HG03469 (cell line): ENCODE measurements around the gene KRT20.
"Not testable (repeated sequence)": the region's sequence is repeated elsewhere in the genome, so short reads cannot be mapped to it uniquely, and the experiment has no call there.

ENCODE experiments used
- ATAC-seq: cut with Tn5 transposase; IDR thresholded peaks from one replicate; pipeline ENCODE4 v1.9.1; 2021; ENCODE audit warnings: mild to moderate bottlenecking, moderate library complexity, moderate number of reproducible peaks; ENCODE audit not compliant: unreplicated experiment

KRT20 gene

DNA sequence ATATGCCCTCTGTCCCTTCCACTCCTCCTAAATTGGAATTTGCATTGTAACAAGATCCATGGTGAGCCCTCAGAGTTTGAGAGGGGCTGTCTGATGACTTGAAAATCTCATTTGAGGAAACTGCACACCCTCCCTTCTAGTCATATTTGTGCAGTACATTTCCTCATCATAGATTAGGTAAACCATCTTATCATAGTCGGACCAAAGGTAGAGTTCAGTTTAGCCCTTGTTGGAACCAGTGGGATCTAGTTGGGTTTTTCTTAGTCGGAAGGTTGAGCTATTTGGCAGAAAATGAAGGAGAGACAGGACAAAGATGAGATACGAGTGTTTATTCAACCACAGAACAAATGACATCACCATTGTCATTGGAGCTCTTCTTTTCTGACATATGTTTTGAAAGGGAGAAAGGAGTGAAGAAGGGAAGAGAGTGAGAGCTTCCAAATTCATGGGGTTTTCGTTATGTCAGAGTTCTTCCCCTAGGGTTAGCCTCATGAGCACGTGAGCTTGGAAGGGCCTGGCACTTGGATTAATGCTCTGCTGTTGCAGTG lies 15.8 kb upstream of the KRT20 start:
- ATAC-seq, result no peak

DNA sequence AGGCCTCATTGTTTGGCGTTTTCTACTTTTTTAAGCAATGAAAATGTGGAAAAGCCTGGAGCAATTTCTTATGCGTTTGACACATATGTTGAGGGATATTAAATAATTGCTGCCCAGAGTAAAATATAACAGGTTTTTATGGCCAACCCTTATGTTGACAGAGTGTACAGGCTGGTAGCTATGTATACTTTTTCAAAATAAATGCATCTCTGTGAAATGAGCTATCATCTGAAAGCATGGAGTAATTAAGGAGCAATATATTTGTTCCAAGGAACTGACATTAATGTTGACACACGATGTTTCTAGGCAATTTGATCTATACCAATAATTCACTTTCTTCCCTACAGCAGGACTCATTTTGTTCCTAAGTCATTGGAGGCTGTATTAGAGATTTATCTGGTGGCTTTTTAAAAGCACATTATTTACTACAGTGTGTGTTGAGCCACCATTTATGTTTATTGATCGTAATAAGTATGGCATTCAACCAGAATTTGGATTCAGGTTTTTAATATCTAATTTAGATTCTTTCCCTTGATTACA lies 11.9 kb upstream of the KRT20 start:
- no peak for ATAC-seq

DNA sequence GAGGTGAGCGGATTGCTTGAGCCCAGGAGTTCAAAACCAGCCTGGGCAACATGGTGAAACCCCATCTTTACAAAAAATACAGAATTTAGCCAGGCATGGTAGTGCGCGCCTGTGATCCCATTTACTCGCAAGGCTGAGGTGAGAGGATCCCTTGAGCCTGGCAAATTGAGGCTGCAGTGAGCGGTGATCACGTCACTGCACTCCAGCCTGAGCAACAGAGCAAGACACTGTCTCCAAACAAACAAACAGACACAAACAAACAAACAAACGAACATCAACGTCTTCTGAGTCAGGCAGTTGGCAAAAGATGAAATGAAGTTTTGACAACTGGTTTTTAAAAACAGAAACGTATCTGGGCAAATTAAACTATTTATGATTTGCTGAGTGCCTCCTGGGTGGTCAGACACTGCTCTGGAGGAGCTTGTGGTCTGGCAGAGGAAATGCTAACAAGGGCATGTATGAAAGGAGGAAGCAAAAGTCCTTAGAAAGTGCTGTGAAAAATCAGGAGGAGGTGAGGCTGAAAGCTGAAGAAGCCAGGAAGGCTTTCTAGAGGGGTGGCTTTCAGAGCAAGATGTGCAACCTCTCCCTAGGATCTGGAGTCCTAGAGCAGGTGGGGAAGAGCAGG lies 10.2 kb upstream of the KRT20 start:
- no peak for ATAC-seq

DNA sequence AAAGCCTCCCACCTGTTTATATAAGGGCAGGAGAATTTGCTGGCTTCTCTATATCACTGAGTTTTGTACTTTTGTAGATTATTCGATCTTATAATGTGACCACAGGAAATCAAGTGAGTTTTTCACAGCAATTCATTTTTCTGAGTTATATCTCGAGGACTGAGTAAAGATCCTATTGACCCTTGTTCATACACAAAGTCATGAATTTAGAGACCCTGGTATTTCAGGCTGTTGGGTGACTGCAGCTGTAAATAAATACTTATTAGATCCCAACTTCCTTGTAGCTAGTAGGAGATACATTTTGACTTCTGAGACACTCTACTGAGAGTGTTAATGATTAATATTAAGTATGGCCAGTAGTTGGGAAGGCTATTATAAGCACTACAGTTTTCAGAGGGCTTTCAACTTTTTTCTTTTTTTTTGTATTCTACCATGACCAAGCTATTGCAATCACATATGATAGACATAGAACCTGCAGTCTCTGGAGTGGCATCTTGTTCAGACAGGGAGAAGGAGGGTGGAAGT lies 3.2 kb upstream of the KRT20 start:
- no peak for ATAC-seq

DNA sequence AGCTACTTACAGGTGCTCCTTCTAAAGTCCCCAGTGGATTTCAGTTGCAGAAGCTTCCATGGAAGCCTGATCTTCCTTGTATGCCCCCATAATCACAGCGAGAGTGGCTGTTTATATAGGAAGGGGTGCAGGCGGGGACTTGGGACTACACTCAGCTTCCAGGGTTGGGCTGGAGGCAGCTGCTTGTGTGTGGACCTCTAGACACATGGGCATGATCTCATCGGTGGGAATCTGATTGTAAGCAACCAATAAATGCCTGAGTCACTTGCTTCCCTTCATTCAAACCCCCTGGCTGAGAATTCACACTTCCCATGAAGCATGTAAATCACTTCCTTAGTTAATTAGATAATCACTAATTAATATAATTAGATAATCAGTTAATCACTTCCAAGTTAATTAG lies 1.0 kb upstream of the KRT20 start:
- ATAC-seq, result no peak

DNA sequence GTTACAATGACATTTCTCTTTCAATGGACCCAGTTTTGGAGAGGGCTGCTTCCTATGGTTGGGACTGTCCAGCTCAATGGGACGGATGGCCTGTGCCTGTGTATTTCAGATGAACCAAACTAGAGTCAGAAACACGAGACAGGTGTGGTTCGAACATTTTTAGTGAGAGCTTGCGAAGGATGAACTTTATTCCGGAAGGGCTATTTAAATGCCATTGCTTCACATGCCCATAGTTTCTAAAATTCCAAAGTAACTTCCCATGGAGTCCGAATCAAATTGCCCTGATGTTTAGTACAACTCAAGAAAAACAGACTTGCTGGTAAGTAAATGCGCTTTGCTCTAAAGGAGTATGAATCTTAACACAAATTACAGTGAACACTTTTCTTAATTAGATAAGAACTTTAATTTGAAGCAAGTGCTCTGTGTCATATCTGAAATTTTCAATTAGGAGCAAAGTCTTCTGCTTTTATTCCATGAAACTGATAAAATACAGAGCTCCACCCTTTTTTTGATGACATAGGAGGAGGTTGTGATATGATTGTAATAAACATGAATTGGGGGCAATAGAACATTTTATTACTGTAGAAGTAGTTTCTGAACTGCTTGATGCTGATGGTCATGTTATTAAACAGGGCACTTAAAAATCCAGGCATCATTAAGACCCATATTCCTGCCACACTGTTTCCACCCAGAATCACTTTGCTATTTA lies 1.3 kb downstream of the KRT20 start:
- ATAC-seq, result no peak

GRCh38 chr17:40883031-40883430 lies 2.0 kb downstream of the KRT20 start:
- ATAC-seq, result no peak

DNA sequence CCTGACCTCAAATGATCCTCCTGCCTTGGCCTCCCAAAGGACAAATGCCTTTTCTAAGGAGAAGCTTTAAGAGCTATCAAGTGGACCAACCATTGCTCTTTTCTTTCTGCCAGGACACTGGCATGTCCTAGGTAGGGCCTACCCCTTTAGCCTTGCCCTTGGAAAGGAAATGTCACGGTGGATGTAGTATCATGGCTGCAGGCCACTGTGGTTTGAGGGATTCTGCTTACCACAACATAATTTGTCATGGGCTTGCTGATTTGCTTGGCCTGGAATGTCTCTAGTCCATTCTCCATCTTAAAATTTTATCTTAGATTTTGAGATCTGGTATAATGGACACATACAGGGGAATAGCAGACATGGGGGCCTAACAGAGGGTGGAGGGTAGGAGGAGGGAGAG lies 6.0 kb downstream of the KRT20 start:
- no peak for ATAC-seq

GRCh38 chr17:40878044-40878443 lies 7.0 kb downstream of the KRT20 start:
- ATAC-seq, result no peak

GRCh38 chr17:40873801-40874200 lies 11.2 kb downstream of the KRT20 start:
- no peak for ATAC-seq

DNA sequence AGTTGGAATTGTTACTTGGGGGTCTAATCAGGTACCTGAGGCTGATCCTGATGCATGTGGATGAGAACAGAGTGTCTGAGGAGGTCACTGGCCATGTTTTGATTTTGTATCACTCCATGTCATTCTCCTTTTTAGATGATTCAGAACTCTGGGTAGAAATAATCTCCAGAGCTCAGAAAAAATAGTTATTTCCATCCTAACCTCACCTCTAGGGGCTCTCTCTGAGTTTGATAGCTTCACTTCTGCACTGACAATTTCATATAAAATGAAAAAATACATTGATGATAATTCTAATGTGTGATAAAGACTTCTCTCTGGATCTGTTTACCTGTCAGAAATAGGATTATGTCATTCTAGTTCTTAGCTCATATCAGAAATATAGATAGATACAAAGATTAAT lies 11.8 kb downstream of the KRT20 start:
- ATAC-seq, result no peak

GRCh38 chr17:40872416-40872815 lies 12.6 kb downstream of the KRT20 start:
- no peak for ATAC-seq

- no peak for ATAC-seq
Measured at GRCh38 chr17:40871316-40871715, 13.7 kb downstream of the KRT20 start.

DNA sequence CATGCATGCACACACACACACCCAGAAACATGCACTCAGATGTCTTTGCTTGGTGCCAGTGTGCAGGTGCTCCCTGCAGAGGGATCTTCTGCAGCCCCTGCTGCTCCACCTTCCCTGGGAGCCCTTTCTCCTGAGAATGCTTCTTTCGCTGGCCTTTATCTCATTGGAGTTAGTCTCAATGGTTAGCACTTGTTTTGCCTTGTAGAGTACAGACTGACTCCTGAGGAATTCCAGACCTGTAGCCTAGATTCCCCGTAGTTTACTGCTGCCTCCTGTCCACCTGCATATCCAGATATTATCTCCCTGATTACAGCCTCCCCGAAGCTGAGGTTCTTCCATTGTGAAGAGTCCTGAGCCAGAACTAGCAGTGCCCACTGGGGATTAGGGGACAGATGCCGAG lies 14.9 kb downstream of the KRT20 start:
- no peak for ATAC-seq

GRCh38 chr17:40866838-40867237 lies 18.2 kb downstream of the KRT20 start, which contains the start of gene KRT12:
Gene KRT12 (minus strand): TSS chr17:40867223. CDS start chr17:40867186, 37 bp downstream.
- ATAC-seq, result no peak

GRCh38 chr17:40864661-40865390 lies 20.2 kb downstream of the KRT20 start:
- no peak for ATAC-seq

- no peak for ATAC-seq
Measured at GRCh38 chr17:40862985-40863733, 21.9 kb downstream of the KRT20 start.

DNA sequence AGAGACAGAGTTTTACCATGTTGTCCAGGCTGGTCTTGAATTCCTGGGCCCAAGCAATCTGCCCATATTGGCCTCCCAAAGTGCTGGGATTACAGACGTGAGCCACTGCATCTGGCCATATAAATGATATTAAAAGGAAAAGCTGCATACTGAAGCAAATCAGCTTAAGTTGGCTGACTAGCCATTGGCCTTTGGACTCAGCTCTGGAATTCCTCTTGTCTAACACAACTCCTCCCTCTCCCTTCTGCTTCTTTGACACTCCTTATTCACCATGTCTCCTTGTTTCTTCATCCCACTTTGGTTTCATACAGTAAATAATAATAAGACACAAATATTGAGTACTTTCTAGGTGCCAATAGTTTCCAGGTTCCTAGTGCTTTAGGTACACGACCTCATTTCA lies 25.5 kb downstream of the KRT20 start:
- ATAC-seq, result no peak

GRCh38 chr17:40858667-40859066 lies 26.4 kb downstream of the KRT20 start:
- not testable (repeated sequence) for ATAC-seq

- ATAC-seq, result no peak
Measured at GRCh38 chr17:40857535-40857934, 27.5 kb downstream of the KRT20 start.
